K562 (cell line): Measurements from ENCODE around the gene FGF11. TPM values are rescaled to one million over a fixed set of nuclear protein-coding genes. Genes with fewer than 3 reads are reported as not detected.

Experiments
- ATAC-seq: fragments of 200-7000 bp; cut with Tn5 transposase; 3 replicates; pipeline ENCODE4 v1.9.1; 2020; ENCODE audit warnings: moderate library complexity
- BruUV-seq: library from RNA; stranded (reverse); fragments of 400-500 nt; replicated peaks from 2 replicates; lab custom pipeline; 2021; lab: Mats Ljungman, UMichigan
- CTCF ChIA-PET: fragments of 300-600 bp; formaldehyde crosslinking; extraction: SDS; loops from one replicate; lab custom pipeline; 2021; ENCODE audit warnings: low intra/inter-chr PET ratio; lab: Yijun Ruan, JAX
- POLR2A ChIA-PET: fragments of 300-600, 350-650 bp; sonication (Branson Sonifier 250); formaldehyde crosslinking; extraction: SDS; loops from one replicate; lab custom pipeline; 2021; ENCODE audit warnings: antibody characterized with exemption, inconsistent platforms; lab: Yijun Ruan, JAX
- DNase-seq, 4 experiments: peaks; one replicate each; pipeline versions ENCODE4 v3.0.0 to v3.0.0-alpha.2; 2011 to 2018; ENCODE audit warnings: low spot score in 3 of 4, mixed read lengths in 3 of 4; ENCODE audit errors: extremely low read depth in 1 of 4
- FAIRE-seq: peaks from 2 replicates; lab custom pipeline; 2011; peaks lifted over from hg19 to GRCh38; lab: Jason Lieb, UNC
- H2AFZ ChIP-seq: 2 replicates; pipeline ENCODE4 v1.6.0; 2011; ENCODE audit warnings: low read depth, low read length, control low read depth, inconsistent platforms
- H3K27ac ChIP-seq: fragments of 200-600 bp; 3 replicates; pipeline ENCODE4 v1.8.0; 2011; ENCODE audit warnings: low read depth, mild to moderate bottlenecking, control low read depth, inconsistent platforms, low read length, moderate library complexity, mixed read lengths; ENCODE audit errors: extremely low read depth
- H3K27me3 ChIP-seq, 2 experiments: fragments of 300-600 bp in 1 of 2; 2 replicates in 1 of 2; 3 replicates in 1 of 2; pipeline versions ENCODE4 v1.6.0 to v1.8.0; 2011; ENCODE audit warnings: inconsistent platforms in 2 of 2, low read length in 2 of 2, mild to moderate bottlenecking in 1 of 2, mixed read lengths in 1 of 2, moderate library complexity in 1 of 2; ENCODE audit not compliant: control insufficient read depth in 2 of 2, insufficient read depth in 2 of 2
- H3K36me3 ChIP-seq: fragments of 300-600 bp; 3 replicates; pipeline ENCODE4 v1.8.0; 2011; ENCODE audit warnings: mild to moderate bottlenecking, low read length, inconsistent platforms; ENCODE audit not compliant: control insufficient read depth, insufficient read depth
- H3K4me1 ChIP-seq, 2 experiments: fragments of 200-600 bp in 1 of 2; replicated peaks in 1 of 2; 2 replicates in 1 of 2; 3 replicates in 1 of 2; pipeline versions ENCODE4 v1.5.1 to v1.8.0; 2011; ENCODE audit warnings: inconsistent platforms in 2 of 2, low read length in 2 of 2, mild to moderate bottlenecking in 1 of 2, mixed read lengths in 1 of 2, moderate library complexity in 1 of 2; ENCODE audit not compliant: control insufficient read depth in 2 of 2, insufficient read depth in 2 of 2
- H3K4me2 ChIP-seq: 2 replicates; pipeline ENCODE4 v1.6.1; 2011; ENCODE audit warnings: low read length, control low read depth, inconsistent platforms, mixed read lengths; ENCODE audit not compliant: insufficient read depth
- H3K4me3 ChIP-seq: fragments of 200-600 bp; sonication (generic), shearing (Covaris generic); 2 replicates; pipeline ENCODE4 v1.5.1; 2016; ENCODE audit warnings: control low read depth, inconsistent platforms
- H3K79me2 ChIP-seq: fragments of 200-600 bp; 3 replicates; pipeline ENCODE4 v1.8.0; 2011; ENCODE audit warnings: low read length, inconsistent platforms; ENCODE audit not compliant: control insufficient read depth, insufficient read depth
- H3K9ac ChIP-seq, 2 experiments: 2 replicates each; pipeline versions ENCODE4 v1.6.0 to v1.6.1; 2011; ENCODE audit warnings: low read depth in 2 of 2, low read length in 2 of 2, control low read depth in 1 of 2, inconsistent platforms in 1 of 2, mild to moderate bottlenecking in 1 of 2, mixed read lengths in 1 of 2; ENCODE audit not compliant: insufficient read depth in 1 of 2
- H3K9me1 ChIP-seq: one replicate; pipeline ENCODE4 v1.6.0; 2011; ENCODE audit warnings: inconsistent platforms, mild to moderate bottlenecking, low read length, moderate library complexity; ENCODE audit not compliant: control insufficient read depth, insufficient read depth
- H3K9me3 ChIP-seq: replicated peaks from 2 replicates; pipeline ENCODE4 v1.5.1; 2011; ENCODE audit warnings: low read depth, low read length, inconsistent platforms; ENCODE audit not compliant: control insufficient read depth, insufficient read depth
- H4K20me1 ChIP-seq: replicated peaks from 2 replicates; pipeline ENCODE4 v1.6.1; 2011; ENCODE audit warnings: low read length, inconsistent platforms, mixed read lengths; ENCODE audit not compliant: control insufficient read depth, insufficient read depth
- CREBBP ChIP-seq: IDR thresholded peaks from one replicate; pipeline ENCODE4 v1.6.1; 2012; ENCODE audit warnings: low read depth, mild to moderate bottlenecking, control low read depth, inconsistent platforms, low read length
- E2F6 ChIP-seq, 2 experiments: IDR thresholded peaks; 2 replicates each; pipeline ENCODE4 v1.6.1; 2011; ENCODE audit warnings: borderline replicate concordance in 1 of 2, control low read depth in 1 of 2, low read depth in 1 of 2, low read length in 1 of 2, mild to moderate bottlenecking in 1 of 2, mixed read lengths in 1 of 2, moderate library complexity in 1 of 2; ENCODE audit not compliant: insufficient read depth in 1 of 2, insufficient read length in 1 of 2, poor library complexity in 1 of 2, severe bottlenecking in 1 of 2; ENCODE audit errors: extremely low read depth in 1 of 2
- GMEB1 ChIP-seq: fragments of 250-450 bp; sonication (Bioruptor Pico); IDR thresholded peaks from 2 replicates; pipeline ENCODE4 v1.4.0; 2020; ENCODE audit warnings: mild to moderate bottlenecking
- HDAC6 ChIP-seq: IDR thresholded peaks from 2 replicates; pipeline ENCODE4 v1.6.1; 2012; ENCODE audit warnings: low read depth, mild to moderate bottlenecking, control low read depth, inconsistent platforms, low read length, moderate library complexity
- KAT7 ChIP-seq: sonication (generic); formaldehyde crosslinking; IDR thresholded peaks from 2 replicates; pipeline ENCODE4 v1.8.0; 2022; ENCODE audit warnings: missing genetic modification reagents, mild to moderate bottlenecking, borderline replicate concordance
- NR2C1 ChIP-seq, 2 experiments: fragments of 450-650 bp; IDR thresholded peaks; 2 replicates each; pipeline ENCODE4 v1.6.1; 2017; ENCODE audit warnings: mild to moderate bottlenecking in 2 of 2, antibody characterized with exemption in 1 of 2, inconsistent platforms in 1 of 2, missing compliant biosample characterization in 1 of 2, missing genetic modification characterization in 1 of 2
- WGBS: fragments of 100-300 bp; shearing (Covaris generic); methylation state at CpG from one replicate; pipeline ENCODE4 v1.1.6; 2016; ENCODE audit warnings: low coverage, mixed read lengths; ENCODE audit not compliant: insufficient coverage; ENCODE audit errors: missing lambda C conversion rate; 5-methylcytosine and 5-hydroxymethylcytosine counted together
- in situ Hi-C: fragments of 300-500 bp; cut with MboI; formaldehyde crosslinking; loops from 4 replicates; pipeline ENCODE4 v1.15.0; 2018; ENCODE audit warnings: inconsistent platforms, mixed read lengths
- intact Hi-C: fragments of 100-400 bp; cut with micrococcal nuclease; formaldehyde crosslinking; loops from 2 replicates; pipeline ENCODE4 v1.14.2; 2022
- polyA plus RNA-seq, 8 experiments: library from polyadenylated mRNA; depleted of rRNA in 4 of 8; stranded (reverse) in 5 of 8; unstranded in 3 of 8; fragments of >200 nt; fragmentation: Nextera tagmentation in 2 of 8; fragmentation: Illumina TruSeq in 1 of 8; extraction: Ambion mirVana in 2 of 8; extraction: Trizol in 1 of 8; gene quantifications; 2 replicates each; pipeline versions ENCODE4 v1.2.1 to v1.2.3, GENCODE V29; 2011 to 2014; ENCODE audit warnings: inconsistent platforms in 1 of 8, missing spikeins in 1 of 8
- total RNA-seq, 7 experiments: library from RNA; depleted of rRNA in 6 of 7; stranded (reverse); fragments of >200 nt in 6 of 7; fragmentation: Illumina TruSeq in 2 of 7; extraction: Trizol in 2 of 7; gene quantifications; 2 replicates each; pipeline versions ENCODE4 v1.2.1 to v1.2.3, GENCODE V29; 2011 to 2021; ENCODE audit warnings: low replicate concordance in 1 of 7

Gene FGF11
- total and polyA plus RNA-seq, 9 of the 15 experiments (the other 6 are each of a cell fraction or from before 2014, with no cell fraction given), result 1.2 to 7.5 (median 3.0) TPM

GRCh38 chr17:7407485-7408251 lies 31.6 kb upstream of the FGF11 start, which contains the start of gene NLGN2:
TSS of gene NLGN2 (plus strand) at chr17:7407845. CDS start at chr17:7408256, 411 bp downstream.
- no peaks in the 10 kb centered on the region for H3K9me3 ChIP-seq
- H2AFZ ChIP-seq, result no peak within 1 kb of the TSS
- TF ChIP-seq HDAC6 (no peak), GMEB1 (no peak), NR2C1 (IDR thresholded peaks at IDR 0.05) (no peak), NR2C1 (tag; IDR thresholded peaks at IDR 0.05) (no peak), KAT7 (CRISPR knock-in tag) (no peak), E2F6 (IDR thresholded peaks at IDR 0.05; ENCODE audit: borderline replicate concordance in 1 of 2, extremely low read depth in 1 of 2, insufficient read depth in 1 of 2, insufficient read length in 1 of 2, low read depth in 1 of 2, low read length in 1 of 2, poor library complexity in 1 of 2, severe bottlenecking in 1 of 2) (no peak), CREBBP (no peak)
- no TSS peak for BruUV-seq
- no peak within 1 kb of the TSS for H3K4me3 ChIP-seq
- POLR2A ChIA-PET, result interaction anchor here (0.5 to 0.7 kb wide), 3 partner anchors 16 to 1665 kb away, joined by 3 read pairs; no protein-coding TSS in a partner anchor
- no peak for DNase-seq
- in situ Hi-C loops (no loop called here), intact Hi-C loops (no loop called here)
- peaks cover 7% of the 10 kb centered on the region; the same call in 2 of the 3 replicates for H3K79me2 ChIP-seq
- H3K27me3 ChIP-seq, result no peaks in the 10 kb centered on the region
- H3K4me1 ChIP-seq, result peaks cover 10 to 30% of the 10 kb centered on the region in 2 experiments; a peak in 3 of 5 replicates
- WGBS, result 40% methylated on average over 2 of the region's 12 CpGs
- no peak within 1 kb of the TSS for H3K4me2 ChIP-seq
- no peaks in the 10 kb centered on the region for H3K9me1 ChIP-seq
- no peaks in the 10 kb centered on the region for H4K20me1 ChIP-seq
- 0 out of 4 replicates have a peak within 1 kb of the TSS, but pooled peaks of 1 of the 2 experiments have one; percentile 17 for H3K9ac ChIP-seq
- no peak for ATAC-seq
- H3K27ac ChIP-seq, result no peak within 1 kb of the TSS
- CTCF ChIA-PET, result no interaction called here
- FAIRE-seq, result no peak
- 0 out of 3 replicates have a peak, but pooled peaks cover 3% of the 10 kb centered on the region for H3K36me3 ChIP-seq
